HG03460 (cell line): ENCODE data around the gene LARGE1.

Experiments used
- ATAC-seq: cut with Tn5 transposase; IDR thresholded peaks from one replicate; pipeline ENCODE4 v1.9.1; 2021; ENCODE audit not compliant: unreplicated experiment

LARGE1 gene

DNA sequence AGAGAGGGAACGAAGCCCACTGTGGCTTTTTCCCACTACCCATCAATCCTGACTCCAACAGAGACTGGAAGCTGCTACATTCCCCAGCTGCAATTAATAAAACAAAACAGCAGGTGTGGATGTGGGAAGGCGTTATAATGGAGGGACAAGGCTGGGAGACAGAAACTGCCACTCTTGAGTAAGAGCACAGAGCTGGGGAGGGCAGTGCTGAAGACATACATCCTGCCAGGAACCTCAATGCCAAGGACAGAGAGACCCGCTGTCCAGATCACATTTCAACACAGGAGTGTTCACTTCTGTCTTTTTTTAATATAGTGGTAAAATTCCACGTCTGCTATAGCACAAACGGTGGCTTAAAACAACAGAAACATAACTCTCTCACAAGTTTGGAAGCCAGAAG is 94.5 kb downstream of the LARGE1 start:
- ATAC-seq: no peak

DNA sequence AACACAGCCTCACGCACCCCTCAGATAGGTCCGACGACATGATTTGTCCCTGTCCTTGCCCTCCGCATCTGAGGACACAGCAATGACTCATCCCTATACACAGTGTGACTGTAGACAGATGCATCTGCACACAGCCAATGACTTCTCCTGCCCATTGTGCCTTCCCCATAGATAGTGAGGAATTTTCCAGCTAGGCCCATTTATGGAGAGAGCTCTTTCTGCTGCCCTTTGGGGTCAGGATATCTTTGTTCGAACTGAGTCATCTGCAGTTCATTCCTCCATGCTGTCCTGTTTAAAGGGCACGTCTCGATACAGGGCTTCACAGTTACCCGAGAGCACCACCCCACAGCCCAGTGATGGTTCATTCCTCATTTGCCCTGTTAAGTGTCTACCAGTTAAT is 96.7 kb downstream of the LARGE1 start:
- no peak for ATAC-seq

DNA sequence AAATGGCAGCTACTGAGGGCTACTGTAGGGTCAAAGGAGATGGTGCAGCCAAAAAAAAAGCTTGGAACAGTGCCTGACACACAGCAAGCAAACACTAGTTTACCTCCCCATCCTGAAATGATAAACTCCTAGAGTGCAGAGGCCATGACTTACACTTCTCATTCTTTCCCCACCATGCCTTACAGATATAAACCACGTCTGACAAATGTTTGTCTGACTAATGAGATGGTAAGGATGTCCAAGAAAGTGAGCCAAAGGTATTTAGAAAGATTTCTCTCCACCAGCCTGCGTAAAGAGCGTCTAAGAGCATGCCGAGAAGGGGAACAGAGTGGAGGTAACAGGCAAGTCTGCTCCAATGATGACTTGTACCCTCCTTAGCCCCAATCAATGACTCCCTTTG is 99.0 kb downstream of the LARGE1 start:
- ATAC-seq: no peak

DNA sequence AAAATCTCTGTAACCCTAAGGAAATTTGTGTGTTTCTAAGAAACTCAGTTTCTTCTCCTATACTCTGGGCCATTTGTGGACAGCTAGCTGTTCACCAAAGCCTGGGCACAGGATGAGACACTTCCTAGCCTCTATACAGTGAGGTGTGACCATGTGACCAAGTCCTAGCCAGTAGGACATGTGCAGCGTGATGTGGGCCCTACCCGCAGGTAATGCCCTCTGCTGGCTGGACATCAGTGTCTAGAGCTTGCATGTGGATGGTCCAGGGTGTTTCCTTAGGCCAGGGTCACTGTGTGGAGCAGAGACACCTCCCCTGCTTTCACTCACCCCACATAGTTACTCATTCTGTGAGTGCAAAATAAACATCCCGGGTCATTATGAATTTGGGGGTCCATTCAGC is 100.5 kb downstream of the LARGE1 start:
- no peak for ATAC-seq

DNA sequence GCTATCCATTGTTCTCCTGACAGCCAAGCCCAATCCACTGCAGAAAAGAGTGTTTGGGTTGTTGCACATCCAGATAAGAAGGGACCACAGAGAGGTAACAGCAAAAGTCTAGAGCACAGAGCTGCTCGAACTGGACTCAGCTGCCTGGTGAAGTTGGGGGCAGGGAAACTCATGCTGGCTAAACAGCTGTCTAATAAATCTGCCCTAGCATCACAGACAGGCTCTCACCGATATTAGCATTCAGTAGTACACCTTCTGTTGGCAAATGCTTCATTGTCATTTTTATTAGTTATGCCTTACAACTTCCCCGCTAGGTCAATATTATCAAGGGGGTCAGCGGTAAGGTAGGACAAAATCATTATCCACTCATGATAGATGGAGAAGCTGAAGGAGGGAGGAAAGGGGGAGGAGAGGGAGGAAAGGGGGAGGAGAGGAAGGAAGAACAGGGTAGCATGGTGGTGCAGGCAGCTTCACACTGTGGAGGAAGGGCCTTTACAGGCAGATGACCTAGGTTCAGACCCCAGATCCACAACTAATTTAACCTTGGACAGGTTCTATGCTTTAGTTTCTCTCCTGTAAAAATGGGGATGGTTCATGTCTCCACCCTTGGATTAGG is 102.7 kb downstream of the LARGE1 start:
- ATAC-seq: no peak

DNA sequence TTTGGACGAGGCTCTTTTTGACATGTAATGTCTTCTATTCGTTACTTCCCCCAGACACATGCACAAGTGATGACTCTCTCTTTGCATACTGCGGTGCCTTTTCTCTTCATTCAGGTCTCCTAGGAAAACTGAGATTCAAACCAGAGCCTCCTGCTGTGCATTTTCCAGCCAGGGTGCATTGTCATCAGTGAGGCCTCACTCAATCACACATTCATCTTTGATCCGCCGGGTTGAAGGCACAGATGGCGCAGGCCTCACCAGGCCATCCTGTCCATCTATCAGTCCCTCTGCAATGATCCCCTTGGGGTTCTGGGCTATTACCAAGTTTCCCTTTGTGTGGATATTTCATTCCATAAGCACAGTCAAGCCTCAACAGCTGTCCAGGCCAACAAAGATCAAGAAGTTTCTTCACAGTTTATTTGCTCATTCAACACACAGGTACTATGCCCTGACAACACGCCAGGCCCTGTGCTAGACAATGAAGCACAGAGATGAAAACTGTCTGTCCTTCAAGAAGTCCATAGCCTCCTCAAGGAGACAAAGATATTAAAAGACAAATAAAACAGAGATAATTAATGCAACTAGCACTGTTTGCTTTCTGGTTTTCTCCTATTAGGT is 107.8 kb downstream of the LARGE1 start:
- no peak for ATAC-seq

DNA sequence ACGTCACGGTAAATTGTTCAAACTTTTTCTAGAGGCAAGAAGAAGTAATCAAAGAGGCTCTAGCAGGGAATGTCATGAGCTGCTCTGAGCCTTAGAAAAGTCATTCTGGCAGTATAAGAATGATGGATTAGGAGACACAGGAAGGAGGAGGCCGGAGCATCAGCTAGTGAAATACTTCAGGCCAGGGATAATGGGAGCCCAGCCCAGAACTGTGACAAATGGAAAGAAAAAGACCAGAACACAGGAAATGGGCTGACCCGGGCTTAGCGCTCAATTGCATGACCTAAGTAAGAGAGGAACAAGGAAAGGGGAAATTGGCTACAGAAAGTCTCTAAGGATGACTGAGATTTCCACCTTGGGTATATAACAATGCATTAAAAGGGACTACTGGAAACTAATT is 108.6 kb downstream of the LARGE1 start:
- ATAC-seq: no peak

DNA sequence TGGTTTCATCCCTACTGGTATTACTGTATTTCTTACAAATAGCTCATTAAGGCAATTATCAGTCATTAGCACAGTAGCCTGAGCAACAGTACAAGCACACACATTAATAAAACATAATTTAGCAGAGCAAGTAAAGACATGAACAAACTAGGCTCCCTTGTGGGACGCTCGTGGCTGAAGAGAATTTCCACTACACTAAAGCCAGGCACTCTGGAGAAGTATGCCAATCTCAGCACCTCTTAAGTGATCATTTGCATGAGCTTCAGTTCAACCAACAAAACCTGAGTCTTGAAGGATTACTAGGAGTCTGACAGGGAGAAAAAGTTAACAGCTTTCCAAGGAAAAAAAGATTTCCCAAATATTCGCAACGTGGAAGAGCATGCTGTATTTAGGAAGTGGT is 109.1 kb downstream of the LARGE1 start:
- ATAC-seq: no peak

DNA sequence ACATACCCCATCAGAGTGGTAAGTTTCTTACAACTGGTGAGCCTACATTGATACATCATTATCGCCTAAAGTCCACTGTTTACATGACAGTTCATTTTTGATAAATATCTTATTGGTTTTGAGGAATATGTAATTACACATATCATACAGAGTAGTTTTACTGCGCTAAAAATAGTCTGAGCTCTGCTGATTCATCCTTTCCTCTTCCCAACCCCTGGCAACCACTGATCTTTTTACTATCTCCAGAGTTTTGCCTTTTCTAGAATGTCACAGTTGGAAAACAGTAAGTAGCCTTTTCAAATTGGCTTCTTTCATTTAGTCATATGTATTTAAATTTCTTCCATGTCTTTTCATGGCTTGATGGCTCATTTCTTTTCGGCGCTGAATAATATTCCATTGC is 112.8 kb downstream of the LARGE1 start:
- ATAC-seq: no peak

DNA sequence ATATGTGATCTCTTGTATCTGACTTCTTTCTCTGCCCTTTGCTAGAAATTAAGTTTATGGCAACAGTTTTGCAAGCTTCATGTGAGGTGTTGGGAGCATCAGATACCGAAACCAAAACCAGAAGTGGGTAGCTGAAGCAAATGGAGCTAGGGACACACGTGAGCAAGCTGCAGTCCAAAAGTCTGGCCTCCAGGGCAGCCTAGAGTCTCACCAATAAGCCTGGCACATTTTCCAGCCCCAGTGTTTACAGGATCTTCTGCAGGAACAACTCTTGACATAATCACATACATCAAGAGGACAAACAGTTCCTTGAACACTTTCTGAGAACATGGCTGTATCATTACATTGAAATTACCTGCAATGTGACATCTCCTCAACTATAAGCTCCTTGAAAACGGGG is 114.1 kb downstream of the LARGE1 start:
- ATAC-seq: no peak

DNA sequence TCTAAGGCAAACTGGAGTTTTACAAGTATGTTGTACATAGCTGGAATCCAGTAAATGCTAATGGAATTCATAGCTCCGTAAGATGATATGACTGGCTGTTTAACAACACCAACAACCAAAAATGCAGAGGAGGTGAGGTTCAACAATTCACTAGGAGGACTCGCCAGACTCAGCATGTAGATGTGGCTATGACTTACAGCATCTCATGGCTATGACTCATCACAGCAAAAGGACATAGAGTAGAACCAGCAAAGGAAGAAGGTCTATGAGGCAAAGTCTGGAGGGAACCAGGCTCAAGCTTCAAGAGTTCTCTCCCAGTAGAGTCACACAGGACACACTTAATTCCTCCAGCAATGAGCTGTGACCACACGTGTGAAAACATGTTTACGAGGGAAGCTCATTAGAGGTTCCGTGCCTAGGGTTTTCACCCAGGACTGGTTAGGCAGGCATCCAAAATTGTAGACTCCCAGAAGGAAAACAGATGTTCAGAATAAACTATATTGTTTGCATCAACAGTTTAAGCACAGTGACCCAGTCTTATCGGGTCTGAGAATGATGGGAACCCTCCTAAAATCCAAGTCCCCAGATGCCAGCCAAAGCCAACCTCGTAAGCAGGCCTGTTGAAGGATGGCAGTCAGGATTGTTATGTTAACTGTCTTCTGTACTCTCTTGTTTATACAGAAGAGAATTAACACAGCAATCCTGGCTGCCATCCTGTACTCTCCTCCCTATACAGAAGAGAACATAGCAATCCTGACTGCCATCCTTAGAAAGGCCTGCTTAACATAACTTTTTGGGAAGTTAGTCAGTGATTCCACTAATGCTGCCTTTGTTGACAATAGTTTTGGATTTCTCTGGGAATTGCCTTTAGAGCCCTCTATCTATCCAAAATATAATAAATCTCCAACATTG is 116.6 kb downstream of the LARGE1 start:
- no peak for ATAC-seq

DNA sequence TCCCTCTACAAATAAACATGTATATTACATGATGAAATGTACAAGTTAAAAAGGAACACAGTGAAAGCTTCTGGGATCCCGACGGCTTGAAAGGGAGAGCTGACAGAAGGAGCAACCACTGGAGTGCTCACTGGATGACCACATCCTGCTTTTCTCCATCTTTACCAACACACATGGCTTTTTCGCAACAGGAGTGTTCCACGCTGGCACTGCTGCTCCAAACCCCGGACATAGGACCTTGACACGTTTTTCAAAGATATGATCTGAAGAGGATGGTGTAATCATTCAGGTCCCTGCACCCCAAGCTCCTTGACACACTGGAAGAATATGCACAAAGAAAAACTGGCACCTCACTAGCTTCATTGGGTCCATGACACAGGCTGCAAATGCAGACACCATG is 121.9 kb downstream of the LARGE1 start:
- ATAC-seq: no peak

DNA sequence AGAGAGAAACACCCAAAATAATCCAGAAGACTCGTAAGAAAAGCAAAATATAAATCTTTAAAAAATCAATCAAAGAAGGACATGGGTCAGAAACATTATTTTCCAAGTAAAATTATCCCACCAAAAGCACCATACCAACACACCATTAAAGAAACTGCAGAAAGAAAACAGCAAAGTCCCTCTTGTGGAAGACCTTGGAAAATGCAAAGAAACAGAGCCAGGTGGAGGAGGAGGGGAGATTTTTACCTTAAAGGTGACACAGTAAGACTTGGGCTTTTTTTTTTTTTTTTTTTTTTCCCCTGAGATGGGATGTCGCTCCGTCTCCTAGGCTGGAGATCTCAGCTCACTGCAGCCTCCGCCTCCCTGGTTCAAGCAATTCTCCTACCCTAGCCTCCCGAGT is 123.8 kb downstream of the LARGE1 start:
- ATAC-seq: no peak

DNA sequence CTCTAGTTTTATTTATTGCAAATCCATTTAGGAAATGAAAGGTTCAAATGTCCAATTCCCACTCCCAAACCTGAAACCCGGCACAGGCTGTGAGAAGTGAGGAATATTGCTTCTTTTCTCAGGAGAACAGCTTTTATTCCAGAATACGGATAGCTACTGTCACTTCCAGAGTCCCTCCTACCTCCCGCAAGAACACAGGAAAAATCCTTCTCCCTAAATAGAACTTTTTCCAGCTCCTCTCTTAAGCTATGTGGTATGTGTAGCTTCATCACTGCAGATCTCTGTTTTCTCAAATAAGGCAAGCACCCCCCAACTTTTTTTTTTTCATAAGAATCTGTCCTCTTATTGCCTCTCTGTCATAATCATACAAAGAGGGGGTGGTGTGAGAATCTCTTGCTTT is 126.8 kb downstream of the LARGE1 start:
- ATAC-seq: no peak

DNA sequence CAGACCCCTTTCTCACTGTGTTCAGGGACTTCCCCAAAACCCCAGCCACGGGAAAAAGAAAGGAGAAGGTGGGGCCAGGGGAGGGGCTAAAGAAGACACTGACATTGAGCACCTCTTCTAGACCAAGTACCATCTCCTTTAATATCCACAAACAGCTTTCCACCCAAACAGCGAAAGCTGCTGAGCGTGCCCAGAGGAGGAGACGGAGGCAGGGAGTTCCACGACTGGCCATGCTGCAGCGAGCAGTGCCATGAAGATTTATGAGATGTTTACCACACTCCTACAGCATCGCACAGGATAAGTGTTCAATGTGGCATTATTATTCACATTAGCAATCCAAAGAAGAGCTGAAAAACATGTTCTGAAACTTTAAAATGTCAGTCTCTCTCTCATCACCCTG is 127.4 kb downstream of the LARGE1 start:
- ATAC-seq: no peak

DNA sequence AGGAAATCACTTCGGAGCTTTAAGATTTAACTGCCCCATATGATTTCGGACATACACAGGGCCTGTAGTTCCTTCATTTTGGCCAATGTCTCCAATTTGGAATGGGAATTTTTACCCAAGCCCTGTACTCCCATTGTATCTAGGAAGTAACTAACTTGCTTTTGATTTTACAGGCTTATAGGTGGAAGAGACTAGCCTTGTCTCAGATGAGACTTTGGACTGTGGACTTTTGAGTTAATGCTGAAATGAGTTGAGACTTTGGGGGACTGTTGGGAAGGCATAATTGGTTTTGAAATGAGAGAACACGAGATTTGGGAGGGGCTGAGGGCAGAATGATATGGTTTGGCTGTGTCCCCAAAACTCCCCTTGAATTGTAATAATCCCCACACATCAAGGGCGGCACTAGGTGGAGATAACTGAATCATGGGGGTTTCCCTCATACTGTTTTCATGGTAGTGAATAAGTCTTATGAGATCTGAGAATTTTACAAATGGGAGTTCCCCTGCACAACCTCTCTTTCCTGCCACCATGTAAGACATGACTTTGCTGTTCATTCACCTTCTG is 130.5 kb downstream of the LARGE1 start:
- ATAC-seq: no peak

DNA sequence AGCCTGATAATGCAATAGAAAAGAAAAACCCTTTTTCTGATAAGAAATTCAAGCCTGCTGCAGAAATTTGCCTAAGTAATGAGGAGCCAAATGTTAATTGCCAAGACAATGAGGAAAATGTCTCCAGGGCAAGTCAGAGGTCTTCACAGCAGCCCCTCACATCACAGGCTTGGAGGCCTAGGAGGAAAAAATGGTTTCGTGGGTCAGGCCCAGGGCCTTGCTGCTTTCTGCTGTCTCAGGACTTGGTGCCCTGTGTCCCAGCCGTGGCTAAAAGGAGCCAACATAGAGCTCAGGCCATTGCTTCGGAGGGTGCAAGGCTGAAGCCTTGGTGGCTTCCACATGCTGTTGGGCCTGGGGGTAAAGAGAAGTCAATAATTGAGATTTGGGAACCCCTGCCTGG is 131.3 kb downstream of the LARGE1 start:
- no peak for ATAC-seq

DNA sequence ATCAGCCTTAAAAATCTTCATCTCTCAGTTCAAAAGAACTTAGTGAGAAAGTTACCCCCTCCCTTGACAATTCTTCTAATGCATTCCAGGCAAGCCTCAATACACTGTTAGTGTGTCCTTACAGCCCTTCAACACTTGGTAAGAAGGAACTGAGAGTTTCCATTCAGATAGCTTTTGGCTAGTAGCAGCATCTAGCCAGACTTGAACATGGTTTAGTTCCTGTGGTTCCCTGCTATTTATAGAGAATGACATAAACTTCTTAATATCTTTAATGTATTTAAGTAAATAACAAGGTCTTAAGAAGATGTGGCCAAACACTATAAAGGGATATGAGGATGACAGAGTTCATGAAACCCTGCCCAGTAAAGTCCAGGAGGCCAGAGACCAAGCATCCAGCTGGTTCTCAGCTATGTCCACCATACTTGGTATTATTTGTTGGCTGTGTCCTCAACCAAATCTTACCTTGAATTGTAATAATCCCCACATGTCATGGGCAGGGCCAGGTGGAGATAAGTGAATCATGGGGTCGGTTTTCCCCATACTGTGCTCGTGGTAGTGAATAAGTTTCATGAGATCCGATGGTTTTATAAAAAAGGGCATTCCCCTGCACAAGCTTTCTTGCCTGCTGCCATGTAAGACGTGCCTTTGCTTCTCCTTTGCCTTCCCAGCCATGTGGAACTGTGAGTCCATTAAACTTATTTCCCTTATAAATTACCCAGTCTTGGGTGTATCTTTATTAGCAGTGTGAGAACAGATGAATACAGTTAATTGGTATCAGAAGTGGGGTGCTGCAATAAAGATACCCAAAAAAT is 132.4 kb downstream of the LARGE1 start:
- ATAC-seq: no peak

DNA sequence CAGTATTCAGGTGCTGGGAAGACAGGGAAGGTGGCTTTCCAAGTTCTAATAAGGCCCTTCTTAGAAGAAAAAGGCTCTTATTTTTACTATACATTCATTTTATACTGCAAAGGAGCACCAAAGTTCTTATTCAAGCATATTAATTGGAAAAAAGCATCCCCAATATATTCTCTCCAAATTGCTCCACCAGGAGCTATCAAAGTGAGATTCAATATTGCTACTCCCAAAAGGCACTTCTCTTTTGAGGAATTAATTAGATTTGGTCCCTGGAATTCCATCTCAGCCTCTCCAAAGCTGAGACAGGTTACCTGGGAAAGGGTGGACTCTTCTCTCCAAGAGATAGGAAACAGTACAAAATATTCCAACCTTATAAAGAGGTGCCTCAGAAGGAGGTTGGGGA is 134.1 kb downstream of the LARGE1 start:
- no peak for ATAC-seq

DNA sequence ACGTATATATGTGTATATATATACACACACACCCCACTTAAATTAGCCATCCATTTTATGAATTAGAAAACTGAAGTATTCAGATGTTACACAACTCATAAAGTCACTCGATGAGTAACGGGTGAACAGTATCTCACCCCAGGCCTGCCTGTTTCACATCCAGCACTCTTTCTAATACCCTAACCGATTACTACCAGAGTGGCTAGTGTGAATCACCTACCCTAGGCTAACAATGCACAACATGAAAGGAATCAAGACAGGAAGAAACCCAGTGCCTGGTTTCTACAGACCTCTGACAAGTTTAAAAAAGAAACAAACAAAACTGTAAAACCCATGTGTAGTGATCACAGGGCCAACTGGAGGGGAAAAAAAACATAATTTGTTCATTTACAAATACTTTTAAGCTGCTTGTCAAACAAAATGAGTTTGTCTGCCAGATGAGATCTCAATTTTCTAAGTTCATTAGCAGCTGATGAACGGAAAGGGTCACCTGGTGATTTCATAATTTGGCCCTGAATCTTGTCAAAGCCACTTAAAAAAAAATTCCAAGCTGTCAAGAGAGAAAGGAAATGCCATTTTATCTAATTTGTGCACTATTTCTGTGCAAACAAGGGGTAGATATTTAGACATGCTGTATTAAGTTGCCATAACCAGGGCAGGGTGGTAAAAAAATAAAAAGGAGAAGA is 134.8 kb downstream of the LARGE1 start:
- no peak for ATAC-seq

DNA sequence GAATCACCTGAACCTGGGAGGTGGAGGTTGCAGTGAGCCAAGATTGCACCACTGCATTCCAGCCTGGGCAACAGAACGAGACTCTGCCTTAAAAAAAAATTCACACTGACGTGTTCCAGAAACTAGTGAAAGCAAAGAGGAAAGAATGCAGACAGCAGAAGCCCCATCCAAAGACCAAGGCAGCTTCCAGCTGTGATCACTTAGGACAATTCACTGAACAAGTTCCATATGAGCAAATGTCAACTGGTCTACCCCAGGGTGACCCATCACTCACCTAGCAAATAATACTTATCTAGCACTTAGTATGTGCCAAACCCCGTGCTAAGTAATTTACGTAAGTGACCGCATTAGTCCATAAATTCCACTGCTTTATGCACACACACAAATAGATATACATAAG is 138.9 kb downstream of the LARGE1 start:
- ATAC-seq: no peak
